Uterus (tissue), 4 donors: ENCODE data around the gene TH. TPM values are rescaled to one million over a fixed set of nuclear protein-coding genes. Genes with fewer than 3 reads are reported as not detected.

Source experiments
- DNase-seq, 2 donors: peaks; one replicate each; pipeline ENCODE4 v3.0.0-alpha.2; 2019 to 2020
- H3K27ac ChIP-seq, 2 donors: fragments of 200-600 bp; sonication (generic); 1 replicate in 1 of 2; 2 replicates in 1 of 2; pipeline ENCODE4 v1.5.1; 2016 to 2018
- H3K27me3 ChIP-seq, 2 donors: fragments of 200-600 bp; sonication (generic); one replicate each; pipeline ENCODE4 v1.5.1; 2018 to 2019; ENCODE audit warnings: control low read depth in 1 of 2
- H3K36me3 ChIP-seq, 2 donors: fragments of 200-600 bp; sonication (generic); one replicate each; pipeline ENCODE4 v1.5.1; 2019; ENCODE audit warnings: control low read depth in 1 of 2
- H3K4me1 ChIP-seq, 2 donors: fragments of 200-600 bp; sonication (generic); one replicate each; pipeline ENCODE4 v1.5.1; 2018 to 2019; ENCODE audit warnings: control low read depth in 1 of 2
- H3K4me3 ChIP-seq, 2 donors: fragments of 200-600 bp; sonication (generic); 1 replicate in 1 of 2; 2 replicates in 1 of 2; pipeline ENCODE4 v1.5.1; 2018 to 2019; ENCODE audit warnings: mild to moderate bottlenecking in 1 of 2
- H3K9me3 ChIP-seq, 2 donors: fragments of 200-600 bp; sonication (generic); one replicate each; pipeline ENCODE4 v1.5.1; 2019; ENCODE audit warnings: control low read depth in 1 of 2
- POLR2A ChIP-seq, 2 donors: fragments of 450-650 bp; IDR thresholded peaks; one replicate each; pipeline ENCODE4 v1.6.1; 2016; ENCODE audit warnings: antibody characterized with exemption in 2 of 2, mild to moderate bottlenecking in 1 of 2, moderate library complexity in 1 of 2
- intact Hi-C: fragments of 100-400 bp; cut with DNase I; formaldehyde crosslinking; loops from one replicate; pipeline ENCODE4 v1.15.1; 2023; ENCODE audit warnings: low total_unique reads
- total RNA-seq, 4 donors: library from RNA; depleted of rRNA in 3 of 4; stranded (reverse); fragments of >200 nt in 3 of 4; gene quantifications; one replicate each; pipeline versions ENCODE4 v1.1.0 to v1.2.4, GENCODE V29; 2014 to 2023
- TF ChIP-seq, protein P1 (sequence below), 4 experiments: fragments of 200-600 bp in 2 of 4; fragments of 450-650 bp in 2 of 4; sonication (generic) in 2 of 4; IDR thresholded peaks; one replicate each; pipeline ENCODE4 v1.5.1; 2016 to 2019; ENCODE audit warnings: antibody characterized with exemption in 4 of 4, mild to moderate bottlenecking in 2 of 4, moderate library complexity in 1 of 4
- donor health status: DM: yes; HTN: yes; CAD: no.

The TH gene
- 1 to 10 TPM in 1 of 4 donors, under 1 TPM in 1, not detected in 2; 0.37 to 1.3 TPM for total RNA-seq

GRCh38 chr11:2171591-2172003 lies at the start of gene TH:
TH (minus strand) TSS chr11:2171815; CDS start chr11:2171786, 29 bp downstream.
- intact Hi-C loops, result no loop called here
- Histone ChIP-seq H3K4me3 (no peak within 1 kb of the TSS), H3K27ac (no peak within 1 kb of the TSS), H3K4me1 (no peaks in the 10 kb centered on the region), H3K9me3 (no peaks in the 10 kb centered on the region), H3K36me3 (no peaks in the 10 kb centered on the region), H3K27me3 (no peaks in the 10 kb centered on the region)
- no peak for DNase-seq
- no peak for TF ChIP-seq POLR2A (IDR thresholded peaks at IDR 0.05)
- TF ChIP-seq, protein P1, sequence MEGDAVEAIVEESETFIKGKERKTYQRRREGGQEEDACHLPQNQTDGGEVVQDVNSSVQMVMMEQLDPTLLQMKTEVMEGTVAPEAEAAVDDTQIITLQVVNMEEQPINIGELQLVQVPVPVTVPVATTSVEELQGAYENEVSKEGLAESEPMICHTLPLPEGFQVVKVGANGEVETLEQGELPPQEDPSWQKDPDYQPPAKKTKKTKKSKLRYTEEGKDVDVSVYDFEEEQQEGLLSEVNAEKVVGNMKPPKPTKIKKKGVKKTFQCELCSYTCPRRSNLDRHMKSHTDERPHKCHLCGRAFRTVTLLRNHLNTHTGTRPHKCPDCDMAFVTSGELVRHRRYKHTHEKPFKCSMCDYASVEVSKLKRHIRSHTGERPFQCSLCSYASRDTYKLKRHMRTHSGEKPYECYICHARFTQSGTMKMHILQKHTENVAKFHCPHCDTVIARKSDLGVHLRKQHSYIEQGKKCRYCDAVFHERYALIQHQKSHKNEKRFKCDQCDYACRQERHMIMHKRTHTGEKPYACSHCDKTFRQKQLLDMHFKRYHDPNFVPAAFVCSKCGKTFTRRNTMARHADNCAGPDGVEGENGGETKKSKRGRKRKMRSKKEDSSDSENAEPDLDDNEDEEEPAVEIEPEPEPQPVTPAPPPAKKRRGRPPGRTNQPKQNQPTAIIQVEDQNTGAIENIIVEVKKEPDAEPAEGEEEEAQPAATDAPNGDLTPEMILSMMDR (IDR thresholded peaks at IDR 0.05), result no peak

DNA sequence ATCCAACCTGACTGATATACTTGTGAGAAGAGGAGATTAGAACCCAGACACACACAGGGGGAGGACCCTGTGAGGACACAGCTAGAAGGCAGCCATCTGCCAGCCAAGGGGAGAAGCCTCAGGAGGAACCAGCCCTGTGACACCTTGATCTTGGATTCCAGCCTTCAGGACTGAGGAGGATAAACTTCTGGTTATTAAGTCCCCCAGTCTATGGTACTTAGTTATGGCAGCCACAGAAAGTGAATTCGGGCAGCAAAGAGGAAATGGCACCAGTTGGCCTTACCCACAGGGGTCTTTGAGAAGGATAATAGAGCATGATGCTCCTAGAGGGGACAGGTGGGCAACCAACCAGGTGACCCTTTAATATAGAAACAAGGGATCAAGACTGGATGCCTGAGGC lies 49.4 kb upstream of the TH start:
- intact Hi-C loops, result no loop called here
- TF ChIP-seq, protein P1 (IDR thresholded peaks at IDR 0.05), result no peak
- no peak for TF ChIP-seq POLR2A (IDR thresholded peaks at IDR 0.05)
- H3K9me3 ChIP-seq, result no peaks in the 10 kb centered on the region
- no peaks in the 10 kb centered on the region for H3K36me3 ChIP-seq
- no peaks in the 10 kb centered on the region for H3K27me3 ChIP-seq
- H3K4me3 ChIP-seq, result no peak overlapping the region
- DNase-seq, result no peak
- H3K4me1 ChIP-seq, result no peaks in the 10 kb centered on the region
- H3K27ac ChIP-seq, result no peak overlapping the region

GRCh38 chr11:2220173-2220771 lies 48.7 kb upstream of the TH start:
- no peak for DNase-seq
- Histone ChIP-seq H3K27ac (no peak overlapping the region), H3K4me3 (no peak overlapping the region), H3K36me3 (no peaks in the 10 kb centered on the region), H3K27me3 (no peaks in the 10 kb centered on the region), H3K9me3 (no peaks in the 10 kb centered on the region), H3K4me1 (no peaks in the 10 kb centered on the region)
- intact Hi-C loops, result no loop called here
- no peak for TF ChIP-seq POLR2A (IDR thresholded peaks at IDR 0.05)
- TF ChIP-seq, protein P1 (IDR thresholded peaks at IDR 0.05), result no peak

DNA sequence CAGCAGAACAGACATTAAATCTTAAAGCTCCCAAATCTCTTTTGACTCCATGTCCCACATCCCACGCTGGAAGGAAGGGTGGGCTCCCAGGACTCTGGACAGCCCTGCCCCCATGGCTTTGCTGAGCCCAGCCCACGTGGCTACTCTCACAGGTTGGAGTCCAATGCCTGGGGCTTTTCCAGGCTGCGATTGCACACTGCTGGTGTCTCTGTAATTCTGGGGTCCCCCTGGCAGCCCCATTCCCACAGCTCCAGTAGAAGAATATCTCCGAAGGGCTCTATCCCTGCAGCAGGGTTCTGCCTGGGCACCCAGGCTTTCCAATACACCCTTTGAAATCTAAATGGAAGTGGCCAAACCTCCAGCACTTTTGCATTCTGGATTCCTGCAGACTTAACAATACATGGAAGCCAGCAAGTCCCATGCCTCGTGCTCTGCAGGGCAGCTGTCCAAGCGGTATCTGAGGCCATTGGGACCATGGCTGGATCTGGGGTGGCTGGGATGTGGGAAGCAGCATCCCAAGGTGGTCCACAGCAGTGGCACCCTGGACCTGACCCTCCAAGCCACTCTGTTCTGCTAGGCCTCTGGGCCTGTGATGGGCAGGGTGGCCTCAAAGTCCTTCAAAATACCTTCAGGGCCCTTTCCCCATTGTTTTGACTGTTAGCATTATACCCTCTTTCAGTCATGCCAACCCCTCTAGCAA lies 47.9 kb upstream of the TH start:
- H3K9me3 ChIP-seq, result no peaks in the 10 kb centered on the region
- H3K27ac ChIP-seq, result no peak overlapping the region
- intact Hi-C loops, result no loop called here
- no peak overlapping the region for H3K4me3 ChIP-seq
- H3K27me3 ChIP-seq, result no peaks in the 10 kb centered on the region
- H3K4me1 ChIP-seq, result no peaks in the 10 kb centered on the region
- no peak for DNase-seq
- TF ChIP-seq POLR2A (IDR thresholded peaks at IDR 0.05), result no peak
- TF ChIP-seq, protein P1 (IDR thresholded peaks at IDR 0.05), result no peak
- no peaks in the 10 kb centered on the region for H3K36me3 ChIP-seq

GRCh38 chr11:2218031-2218633 lies 46.5 kb upstream of the TH start:
- Histone ChIP-seq H3K36me3 (no peaks in the 10 kb centered on the region), H3K4me3 (no peak overlapping the region), H3K9me3 (no peaks in the 10 kb centered on the region), H3K27me3 (no peaks in the 10 kb centered on the region), H3K4me1 (no peaks in the 10 kb centered on the region), H3K27ac (no peak overlapping the region)
- TF ChIP-seq, protein P1 (IDR thresholded peaks at IDR 0.05), result no peak
- no peak for TF ChIP-seq POLR2A (IDR thresholded peaks at IDR 0.05)
- intact Hi-C loops, result no loop called here
- DNase-seq, result no peak
